Esophagus squamous epithelium (tissue), 4 donors: ENCODE data around the gene PRICKLE3.

Source experiments
- POLR2A ChIP-seq, 4 donors: fragments of 450-650 bp; IDR thresholded peaks; one replicate each; pipeline ENCODE4 v1.6.1; 2017; ENCODE audit warnings: antibody characterized with exemption in 4 of 4, mild to moderate bottlenecking in 4 of 4, moderate library complexity in 3 of 4
- TF ChIP-seq, protein P1 (sequence below), 6 experiments: fragments of 450-650 bp in 4 of 6; fragments of 200-600 bp in 2 of 6; sonication (generic) in 2 of 6; IDR thresholded peaks; one replicate each; pipeline ENCODE4 v1.5.1; 2016 to 2019; ENCODE audit warnings: antibody characterized with exemption in 6 of 6, mild to moderate bottlenecking in 4 of 6, moderate library complexity in 4 of 6

GRCh38 chrX:49231333-49232000 is 45.3 kb upstream of the PRICKLE3 start:
- TF ChIP-seq, protein P1, sequence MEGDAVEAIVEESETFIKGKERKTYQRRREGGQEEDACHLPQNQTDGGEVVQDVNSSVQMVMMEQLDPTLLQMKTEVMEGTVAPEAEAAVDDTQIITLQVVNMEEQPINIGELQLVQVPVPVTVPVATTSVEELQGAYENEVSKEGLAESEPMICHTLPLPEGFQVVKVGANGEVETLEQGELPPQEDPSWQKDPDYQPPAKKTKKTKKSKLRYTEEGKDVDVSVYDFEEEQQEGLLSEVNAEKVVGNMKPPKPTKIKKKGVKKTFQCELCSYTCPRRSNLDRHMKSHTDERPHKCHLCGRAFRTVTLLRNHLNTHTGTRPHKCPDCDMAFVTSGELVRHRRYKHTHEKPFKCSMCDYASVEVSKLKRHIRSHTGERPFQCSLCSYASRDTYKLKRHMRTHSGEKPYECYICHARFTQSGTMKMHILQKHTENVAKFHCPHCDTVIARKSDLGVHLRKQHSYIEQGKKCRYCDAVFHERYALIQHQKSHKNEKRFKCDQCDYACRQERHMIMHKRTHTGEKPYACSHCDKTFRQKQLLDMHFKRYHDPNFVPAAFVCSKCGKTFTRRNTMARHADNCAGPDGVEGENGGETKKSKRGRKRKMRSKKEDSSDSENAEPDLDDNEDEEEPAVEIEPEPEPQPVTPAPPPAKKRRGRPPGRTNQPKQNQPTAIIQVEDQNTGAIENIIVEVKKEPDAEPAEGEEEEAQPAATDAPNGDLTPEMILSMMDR (IDR thresholded peaks at IDR 0.05): no peak
- no peak for TF ChIP-seq POLR2A (IDR thresholded peaks at IDR 0.05)
